Measurements from ENCODE around the gene TLE3.

TLE3 gene

DNA sequence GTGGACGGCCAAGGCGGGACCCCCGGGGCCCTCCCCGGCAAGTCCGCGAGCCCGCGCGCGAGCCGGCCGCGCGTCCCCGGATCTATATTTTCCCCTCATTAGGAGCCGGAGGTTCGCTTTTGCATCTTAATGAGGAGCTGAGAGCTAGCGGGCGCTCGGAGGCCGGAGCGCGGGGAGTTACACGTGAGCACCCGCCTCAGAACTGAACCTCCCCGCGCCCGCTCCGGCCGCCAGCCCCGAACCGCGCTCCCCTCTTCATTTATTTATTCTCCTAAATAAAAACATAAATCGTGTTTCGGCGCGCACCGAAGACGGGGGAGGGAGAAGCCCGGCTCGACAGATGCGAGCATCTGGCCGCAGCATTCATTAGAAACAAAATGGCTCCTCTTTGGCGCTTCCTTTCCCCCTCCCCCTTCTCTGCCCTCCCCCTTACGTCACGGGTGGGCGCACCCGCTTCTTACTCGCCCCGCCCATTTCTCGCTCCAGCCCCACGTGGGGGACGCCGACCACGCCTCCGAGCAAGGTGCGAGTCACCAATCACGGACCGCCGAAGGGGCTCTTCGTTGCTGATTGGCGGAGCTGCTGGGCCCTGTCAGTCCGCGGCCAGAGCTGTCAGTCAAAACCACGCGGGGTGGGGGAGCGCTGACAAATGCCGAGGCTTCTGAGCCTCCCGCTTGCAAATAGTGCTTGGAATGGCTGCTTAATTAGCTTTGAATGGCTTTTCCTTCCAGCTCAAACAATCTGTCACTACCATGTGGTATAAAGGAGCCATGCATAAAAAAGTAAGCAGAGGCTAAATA, 1.6 kb upstream of the TLE3 start:
- peaks cover 98% of the 10 kb centered on the region for H3K27me3 ChIP-seq
- H3K4me2 ChIP-seq, result peak overlapping the region; percentile 99
- H4K20me1 ChIP-seq, result peaks cover 69% of the 10 kb centered on the region
- peaks cover 62% of the 10 kb centered on the region for H3K4me1 ChIP-seq
- H3K9me3 ChIP-seq, result no peaks in the 10 kb centered on the region
- peak overlapping the region; percentile 69; the same call in 1 of the 2 replicates for H3K9ac ChIP-seq
- H3K27ac ChIP-seq, result peak overlapping the region; percentile 60
- peak overlapping the region; percentile 72 for H3K4me3 ChIP-seq
- no peak for TF ChIP-seq Cebpa-rat (IDR thresholded peaks at IDR 0.05)
- no peaks in the 10 kb centered on the region for H3K36me3 ChIP-seq

DNA sequence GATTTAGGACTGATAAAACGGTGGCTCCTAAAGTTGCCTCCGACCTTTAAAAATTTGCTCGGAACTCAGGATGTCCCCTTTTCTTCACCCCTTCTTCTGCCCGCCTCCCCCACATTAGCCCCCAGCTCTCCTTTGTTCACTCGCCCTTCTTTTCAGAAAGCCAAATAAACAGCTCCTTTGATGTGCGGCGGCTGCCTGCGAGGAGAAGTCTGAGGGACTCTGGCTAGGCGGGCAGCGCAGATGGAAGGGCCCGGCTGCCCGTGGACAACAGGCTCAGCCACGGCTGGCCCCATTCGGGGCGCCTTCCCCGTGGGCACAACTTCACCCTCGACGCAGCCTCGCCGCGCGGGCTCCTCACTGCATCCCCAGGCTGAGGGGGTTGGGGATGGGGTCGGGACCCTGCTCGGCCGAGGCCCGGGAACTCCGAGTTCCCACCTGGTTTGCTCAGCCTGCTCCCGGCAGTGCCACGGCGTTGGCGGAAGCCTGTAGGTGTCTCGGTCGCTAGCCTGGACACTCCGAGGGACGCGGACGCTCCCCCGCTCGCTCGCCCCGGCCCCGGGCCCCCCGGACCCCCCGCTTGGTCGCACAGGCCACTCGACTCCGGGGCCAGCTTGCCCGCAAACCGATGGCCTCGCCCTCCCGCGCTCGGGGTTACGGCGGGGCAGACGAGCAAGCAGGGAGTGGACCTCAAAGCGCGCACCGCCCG, 897 bp upstream of the TLE3 start:
- no peak for TF ChIP-seq Cebpa-rat (IDR thresholded peaks at IDR 0.05)
- Histone ChIP-seq H3K4me3 (peak overlapping the region; percentile 72), H3K36me3 (no peaks in the 10 kb centered on the region), H3K4me2 (peak overlapping the region; percentile 99), H3K27me3 (peaks cover 98% of the 10 kb centered on the region), H3K9ac (peak overlapping the region; percentile 69; the same call in 1 of the 2 replicates), H3K27ac (peak overlapping the region; percentile 60), H4K20me1 (peaks cover 75% of the 10 kb centered on the region), H3K4me1 (peaks cover 62% of the 10 kb centered on the region), H3K9me3 (no peaks in the 10 kb centered on the region)

DNA sequence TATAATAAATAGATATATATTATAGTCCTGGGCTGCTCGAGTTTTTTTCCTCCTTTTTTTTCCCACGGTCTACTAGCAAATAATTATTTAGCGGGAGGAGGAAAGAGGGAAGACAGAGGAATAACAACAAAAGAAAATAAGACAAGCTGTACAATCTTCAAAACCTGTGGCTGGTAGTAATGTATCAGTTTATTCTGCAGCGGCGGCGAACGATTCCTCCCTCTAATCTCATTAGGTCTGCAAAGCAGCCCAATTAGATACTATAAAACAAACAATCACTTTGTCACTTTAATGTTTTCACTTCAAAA, 390 bp upstream of the TLE3 start:
- no peak for TF ChIP-seq Cebpa-rat (IDR thresholded peaks at IDR 0.05)
- no peaks in the 10 kb centered on the region for H3K36me3 ChIP-seq
- peaks cover 63% of the 10 kb centered on the region for H3K4me1 ChIP-seq
- peak overlapping the region; percentile 72; the same call in 1 of the 2 replicates for H3K4me3 ChIP-seq
- peak overlapping the region; percentile 99 for H3K4me2 ChIP-seq
- peaks cover 75% of the 10 kb centered on the region for H4K20me1 ChIP-seq
- no peaks in the 10 kb centered on the region for H3K9me3 ChIP-seq
- no peak overlapping the region for H3K27ac ChIP-seq
- no peak overlapping the region for H3K9ac ChIP-seq
- peaks cover 98% of the 10 kb centered on the region for H3K27me3 ChIP-seq

DNA sequence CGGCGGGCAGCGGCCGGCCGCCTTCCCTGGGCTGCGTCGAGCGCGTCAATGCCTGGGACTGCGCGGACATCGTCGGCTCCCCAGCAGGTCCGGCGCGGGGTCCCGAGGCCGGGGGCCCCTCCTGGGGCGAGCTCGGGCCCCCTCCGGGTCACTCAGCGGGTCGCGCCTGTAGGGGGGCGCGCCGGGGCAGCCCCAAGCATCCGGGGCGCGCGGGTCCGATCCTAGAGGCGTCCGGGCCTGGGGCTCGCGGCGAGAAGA, 725 bp downstream of the TLE3 start:
- H4K20me1 ChIP-seq, result peaks cover 75% of the 10 kb centered on the region
- H3K4me1 ChIP-seq, result peaks cover 67% of the 10 kb centered on the region
- peak overlapping the region; percentile 99 for H3K4me2 ChIP-seq

DNA sequence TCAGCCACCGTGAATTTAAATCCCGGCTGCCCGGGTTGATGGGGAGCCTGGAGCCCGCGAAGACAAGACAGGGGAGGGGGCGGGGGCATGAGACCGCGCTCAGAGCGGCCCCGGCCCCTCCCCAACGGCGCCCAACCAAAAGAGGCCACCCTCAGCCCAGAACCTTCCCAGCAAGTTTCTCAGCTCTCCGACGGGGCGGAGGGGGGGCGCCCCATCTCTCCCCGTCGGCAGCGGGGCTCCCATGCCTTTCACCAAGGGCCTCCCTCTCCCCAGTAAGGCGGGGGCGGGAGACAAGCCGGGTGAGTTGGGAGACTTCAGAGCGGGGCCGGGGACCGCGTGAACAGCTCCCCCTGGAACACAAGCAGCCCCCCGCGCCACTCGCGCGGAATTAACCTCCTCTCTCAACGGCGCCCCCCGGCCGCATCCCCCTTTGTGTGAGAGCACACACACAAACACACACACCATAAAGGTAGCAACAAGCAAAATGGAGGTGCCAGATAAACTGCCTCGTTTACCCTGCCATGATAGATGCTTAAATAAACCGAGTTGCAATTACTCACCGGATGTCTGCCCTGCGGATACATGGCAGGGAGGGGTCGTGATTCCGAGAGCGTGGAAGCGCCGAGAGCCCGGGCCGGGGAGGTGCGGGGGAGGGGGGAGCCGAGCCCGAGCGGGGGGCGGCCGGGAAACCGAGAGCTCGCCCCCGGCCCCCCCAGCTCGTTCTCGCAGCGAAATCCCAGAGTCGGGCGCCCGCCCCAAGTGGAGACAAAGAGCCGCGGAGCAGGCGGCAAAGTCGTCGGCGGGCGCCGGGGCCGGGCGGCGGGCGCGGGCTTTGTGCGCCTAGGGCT, 1.3 kb downstream of the TLE3 start:
- H4K20me1 ChIP-seq, result peaks cover 73% of the 10 kb centered on the region
- peaks cover 98% of the 10 kb centered on the region for H3K27me3 ChIP-seq
- no peaks in the 10 kb centered on the region for H3K36me3 ChIP-seq
- no peak for TF ChIP-seq Cebpa-rat (IDR thresholded peaks at IDR 0.05)
- H3K9ac ChIP-seq, result no peak overlapping the region; the same call in 1 of the 2 replicates
- H3K4me2 ChIP-seq, result peak overlapping the region; percentile 99
- H3K4me3 ChIP-seq, result peak overlapping the region; percentile 62
- H3K4me1 ChIP-seq, result peaks cover 66% of the 10 kb centered on the region
- no peak overlapping the region for H3K27ac ChIP-seq
- H3K9me3 ChIP-seq, result no peaks in the 10 kb centered on the region

More for the DNA sequence above, 725 bp downstream of the TLE3 start:
- Histone ChIP-seq H3K27me3 (peaks cover 98% of the 10 kb centered on the region), H3K9me3 (no peaks in the 10 kb centered on the region), H3K27ac (no peak overlapping the region), H3K9ac (no peak overlapping the region; the same call in 1 of the 2 replicates), H3K36me3 (no peaks in the 10 kb centered on the region), H3K4me3 (peak overlapping the region; percentile 62)
- TF ChIP-seq Cebpa-rat (IDR thresholded peaks at IDR 0.05), result no peak

- Histone ChIP-seq H3K4me1 (peaks cover 58% of the 10 kb centered on the region), H4K20me1 (peaks cover 68% of the 10 kb centered on the region)
Measured at GRCh38 chr15:70095408-70096214, 2.1 kb downstream of the TLE3 start.

GRCh38 chr15:70094690-70095311, 2.9 kb downstream of the TLE3 start:
- H3K27ac ChIP-seq, result no peak overlapping the region
- H3K4me1 ChIP-seq, result peaks cover 49% of the 10 kb centered on the region
- H3K9me3 ChIP-seq, result no peaks in the 10 kb centered on the region
- H3K4me3 ChIP-seq, result no peak overlapping the region
- H3K27me3 ChIP-seq, result peaks cover 89% of the 10 kb centered on the region
- no peak for TF ChIP-seq Cebpa-rat (IDR thresholded peaks at IDR 0.05)
- peaks cover 59% of the 10 kb centered on the region for H4K20me1 ChIP-seq
- H3K36me3 ChIP-seq, result no peaks in the 10 kb centered on the region
- H3K4me2 ChIP-seq, result no peak overlapping the region
- no peak overlapping the region for H3K9ac ChIP-seq

More at GRCh38 chr15:70095408-70096214, 2.1 kb downstream of the TLE3 start:
- Histone ChIP-seq H3K9me3 (no peaks in the 10 kb centered on the region), H3K27me3 (peaks cover 97% of the 10 kb centered on the region), H3K4me2 (peak overlapping the region; percentile 99), H3K27ac (no peak overlapping the region), H3K4me3 (peak overlapping the region; percentile 62), H3K36me3 (no peaks in the 10 kb centered on the region), H3K9ac (no peak overlapping the region)
- TF ChIP-seq Cebpa-rat (IDR thresholded peaks at IDR 0.05), result no peak

DNA sequence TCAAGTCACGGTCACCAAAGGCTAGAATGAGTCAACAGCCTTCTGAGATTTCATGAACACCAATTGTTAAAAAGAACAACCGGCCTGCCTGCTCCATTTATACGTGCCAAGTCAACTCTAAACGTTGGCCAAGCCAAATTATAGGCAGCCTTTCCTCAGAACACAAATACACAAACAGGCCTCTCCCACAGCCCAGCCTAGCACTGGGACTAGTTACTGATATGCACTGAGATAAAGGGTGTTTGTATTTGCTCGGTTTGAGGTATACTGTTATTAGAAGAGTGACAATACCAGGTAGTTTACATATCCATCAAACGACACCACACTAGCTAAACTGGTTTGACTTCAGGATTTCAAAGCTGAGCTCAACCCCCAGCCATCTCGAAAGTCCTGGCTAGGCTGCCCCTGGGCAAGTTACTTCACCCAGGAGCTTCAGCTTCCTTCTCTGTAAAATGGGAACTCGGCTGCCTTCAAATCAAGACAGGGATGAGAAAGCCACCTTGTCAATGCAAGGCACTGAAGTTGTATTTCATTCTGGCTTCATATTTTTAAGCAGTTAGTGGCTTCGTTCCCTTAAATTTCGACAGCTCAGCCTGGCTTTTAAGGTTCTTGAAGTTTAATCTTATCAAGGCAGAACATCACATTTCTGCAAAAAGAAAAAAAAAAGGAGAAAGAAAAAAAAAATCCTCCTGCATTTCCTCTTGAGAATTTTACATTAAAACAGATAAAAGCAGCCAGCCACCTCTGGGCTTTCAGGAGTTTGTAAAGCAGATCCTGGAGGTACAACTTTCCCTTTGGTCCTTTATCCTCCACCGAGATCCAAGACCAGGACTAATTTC, 4.0 kb downstream of the TLE3 start:
- Histone ChIP-seq H3K9ac (no peak overlapping the region), H3K4me2 (no peak overlapping the region), H3K9me3 (no peaks in the 10 kb centered on the region), H3K27ac (no peak overlapping the region), H3K27me3 (peaks cover 81% of the 10 kb centered on the region), H3K4me1 (peaks cover 43% of the 10 kb centered on the region), H3K36me3 (no peaks in the 10 kb centered on the region), H4K20me1 (peaks cover 59% of the 10 kb centered on the region), H3K4me3 (no peak overlapping the region)
- no peak for TF ChIP-seq Cebpa-rat (IDR thresholded peaks at IDR 0.05)

Measured in BLaER1 (cell line).